Caco-2 (cell line): ENCODE data around the gene RFTN2. TPM values are rescaled to one million over a fixed set of nuclear protein-coding genes. Genes with fewer than 3 reads are reported as not detected.
"Not testable (repeated sequence)": the region's sequence is repeated elsewhere in the genome, so short reads cannot be mapped to it uniquely, and the experiment has no call there.

Experiments used
- BruUV-seq: library from RNA; stranded (reverse); fragments of 400-500 nt; replicated peaks from 2 replicates; lab custom pipeline; 2021; lab: Mats Ljungman, UMichigan
- CTCF ChIA-PET: fragments of 300-600 bp; sonication (Branson Sonifier 250); formaldehyde crosslinking; loops from one replicate; lab custom pipeline; 2022; ENCODE audit warnings: antibody characterized with exemption; lab: Charles Lee
- POLR2A ChIA-PET: fragments of 300-600 bp; sonication (Branson Sonifier 250); formaldehyde crosslinking; loops from one replicate; lab custom pipeline; 2022; ENCODE audit warnings: antibody characterized with exemption; lab: Charles Lee
- DNase-seq, 2 experiments: peaks; one replicate each; pipeline versions ENCODE4 v3.0.0 to v3.0.0-alpha.2; 2020 to 2022
- H3K27me3 ChIP-seq: replicated peaks from 2 replicates; pipeline ENCODE4 v1.6.0; 2011; ENCODE audit warnings: low read length; ENCODE audit not compliant: control insufficient read depth, insufficient read depth
- H3K36me3 ChIP-seq: 2 replicates; pipeline ENCODE4 v1.5.1; 2011; ENCODE audit warnings: low read length; ENCODE audit not compliant: control insufficient read depth, insufficient read depth
- H3K4me1 ChIP-seq: fragments of 250-450 bp; sonication (Bioruptor Pico); 2 replicates; pipeline ENCODE4 v1.5.1; 2020; ENCODE audit warnings: mild to moderate bottlenecking
- H3K4me3 ChIP-seq: 2 replicates; pipeline ENCODE4 v1.5.1; 2011; ENCODE audit warnings: low read depth, mild to moderate bottlenecking, control low read depth, low read length
- H3K9me3 ChIP-seq: fragments of 250-450 bp; sonication (Bioruptor Pico); 2 replicates; pipeline ENCODE4 v1.5.1; 2020; ENCODE audit warnings: mild to moderate bottlenecking, moderate library complexity
- H3K27ac Mint-ChIP-seq: one replicate; pipeline ENCODE4 v1.8.0; 2022; ENCODE audit warnings: mixed read lengths; ENCODE audit not compliant: unreplicated experiment
- H3K27me3 Mint-ChIP-seq: one replicate; pipeline ENCODE4 v1.8.0; 2022; ENCODE audit warnings: mixed read lengths; ENCODE audit not compliant: insufficient read depth, unreplicated experiment
- H3K36me3 Mint-ChIP-seq: one replicate; pipeline ENCODE4 v1.8.0; 2022; ENCODE audit warnings: mild to moderate bottlenecking, mixed read lengths; ENCODE audit not compliant: insufficient read depth, unreplicated experiment
- H3K4me1 Mint-ChIP-seq: one replicate; pipeline ENCODE4 v1.8.0; 2022; ENCODE audit warnings: low read depth, mixed read lengths; ENCODE audit not compliant: unreplicated experiment
- H3K4me3 Mint-ChIP-seq: one replicate; pipeline ENCODE4 v1.8.0; 2022; ENCODE audit warnings: mild to moderate bottlenecking, moderate library complexity, mixed read lengths; ENCODE audit not compliant: unreplicated experiment
- H3K9me3 Mint-ChIP-seq: one replicate; pipeline ENCODE4 v1.8.0; 2022; ENCODE audit warnings: mixed read lengths; ENCODE audit not compliant: unreplicated experiment
- intact Hi-C: fragments of 100-400 bp; cut with micrococcal nuclease; formaldehyde crosslinking; loops from one replicate; pipeline ENCODE4 v1.10.0; 2022; ENCODE audit not compliant: unreplicated experiment
- total RNA-seq: library from RNA; stranded (reverse); gene quantifications from 2 replicates; pipeline ENCODE4 v1.2.3, GENCODE V29; 2022
- TF ChIP-seq, protein P1 (sequence below), 2 experiments: fragments of 200-600 bp in 1 of 2; IDR thresholded peaks; 1 replicate in 1 of 2; 2 replicates in 1 of 2; pipeline versions ENCODE4 v1.5.1 to v1.8.0; 2011 to 2022; ENCODE audit warnings: antibody characterized with exemption in 1 of 2, control low read depth in 1 of 2, inconsistent platforms in 1 of 2, low read depth in 1 of 2, low read length in 1 of 2, mild to moderate bottlenecking in 1 of 2, moderate library complexity in 1 of 2; ENCODE audit not compliant: insufficient read depth in 1 of 2, severe bottlenecking in 1 of 2, unreplicated experiment in 1 of 2

RFTN2 gene
- total RNA-seq, 1 experiment from 2014 or later: 0.18 TPM

DNA sequence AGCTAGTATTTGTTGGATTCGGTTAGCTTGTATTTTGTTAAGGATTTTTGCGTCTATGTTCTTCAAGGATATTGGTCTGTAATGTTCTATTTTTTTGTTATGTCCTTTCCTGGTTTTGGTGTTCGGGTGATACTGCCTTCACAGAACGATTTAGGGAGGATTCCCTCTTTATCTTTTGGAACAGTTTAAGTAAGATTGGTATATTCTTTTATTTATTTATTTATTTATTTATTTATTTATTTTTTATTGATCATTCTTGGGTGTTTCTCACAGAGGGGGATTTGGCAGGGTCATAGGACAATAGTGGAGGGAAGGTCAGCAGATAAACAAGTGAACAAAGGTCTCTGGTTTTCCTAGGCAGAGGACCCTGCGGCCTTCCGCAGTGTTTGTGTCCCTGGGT, 19.8 kb upstream of the RFTN2 start:
- intact Hi-C loops: not testable (repeated sequence)

DNA sequence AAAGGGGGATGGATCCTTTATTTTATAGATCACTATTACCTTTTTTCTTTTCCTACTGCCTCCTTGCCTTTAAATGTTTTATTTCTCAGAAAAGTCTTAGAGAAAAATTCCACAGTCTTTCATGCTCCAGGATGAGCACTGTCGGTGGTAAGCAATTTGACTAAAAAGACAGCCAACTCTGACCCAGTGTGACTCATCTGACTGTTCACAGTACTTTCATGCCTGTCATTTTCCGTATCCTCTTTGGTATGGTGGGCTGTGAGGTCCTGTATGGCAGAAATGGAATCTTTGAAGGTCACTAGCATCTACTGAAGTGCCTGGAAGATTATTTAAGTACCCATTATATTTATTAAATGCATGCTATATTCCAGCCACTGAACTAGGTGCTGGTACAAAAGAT, 2.1 kb upstream of the RFTN2 start:
- no peak for DNase-seq
- Mint-ChIP-seq H3K27ac (no peak overlapping the region), H3K27me3 (peaks cover 2% of the 10 kb centered on the region), H3K4me1 (no peaks in the 10 kb centered on the region), H3K9me3 (no peaks in the 10 kb centered on the region), H3K4me3 (no peak overlapping the region), H3K36me3 (no peaks in the 10 kb centered on the region)
- POLR2A ChIA-PET: no interaction called here
- Histone ChIP-seq H3K9me3 (no peaks in the 10 kb centered on the region), H3K4me1 (no peaks in the 10 kb centered on the region), H3K4me3 (no peak overlapping the region), H3K27me3 (no peaks in the 10 kb centered on the region), H3K36me3 (no peaks in the 10 kb centered on the region)
- TF ChIP-seq, protein P1, sequence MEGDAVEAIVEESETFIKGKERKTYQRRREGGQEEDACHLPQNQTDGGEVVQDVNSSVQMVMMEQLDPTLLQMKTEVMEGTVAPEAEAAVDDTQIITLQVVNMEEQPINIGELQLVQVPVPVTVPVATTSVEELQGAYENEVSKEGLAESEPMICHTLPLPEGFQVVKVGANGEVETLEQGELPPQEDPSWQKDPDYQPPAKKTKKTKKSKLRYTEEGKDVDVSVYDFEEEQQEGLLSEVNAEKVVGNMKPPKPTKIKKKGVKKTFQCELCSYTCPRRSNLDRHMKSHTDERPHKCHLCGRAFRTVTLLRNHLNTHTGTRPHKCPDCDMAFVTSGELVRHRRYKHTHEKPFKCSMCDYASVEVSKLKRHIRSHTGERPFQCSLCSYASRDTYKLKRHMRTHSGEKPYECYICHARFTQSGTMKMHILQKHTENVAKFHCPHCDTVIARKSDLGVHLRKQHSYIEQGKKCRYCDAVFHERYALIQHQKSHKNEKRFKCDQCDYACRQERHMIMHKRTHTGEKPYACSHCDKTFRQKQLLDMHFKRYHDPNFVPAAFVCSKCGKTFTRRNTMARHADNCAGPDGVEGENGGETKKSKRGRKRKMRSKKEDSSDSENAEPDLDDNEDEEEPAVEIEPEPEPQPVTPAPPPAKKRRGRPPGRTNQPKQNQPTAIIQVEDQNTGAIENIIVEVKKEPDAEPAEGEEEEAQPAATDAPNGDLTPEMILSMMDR (IDR thresholded peaks at IDR 0.05; ENCODE audit: insufficient read depth in 1 of 2, low read depth in 1 of 2, low read length in 1 of 2, severe bottlenecking in 1 of 2, unreplicated experiment in 1 of 2): no peak
- CTCF ChIA-PET: no interaction called here
- intact Hi-C loops: no loop called here
- BruUV-seq: no TSS peak

More for the DNA sequence above, 19.8 kb upstream of the RFTN2 start:
- BruUV-seq, H3K27me3 Mint-ChIP-seq, H3K4me3 Mint-ChIP-seq, H3K9me3 ChIP-seq, H3K4me1 Mint-ChIP-seq, DNase-seq, POLR2A ChIA-PET, H3K9me3 Mint-ChIP-seq, H3K36me3 Mint-ChIP-seq, H3K27me3 ChIP-seq, H3K4me1 ChIP-seq, CTCF ChIA-PET, H3K27ac Mint-ChIP-seq, H3K4me3 ChIP-seq, H3K36me3 ChIP-seq: not testable (repeated sequence)

DNA sequence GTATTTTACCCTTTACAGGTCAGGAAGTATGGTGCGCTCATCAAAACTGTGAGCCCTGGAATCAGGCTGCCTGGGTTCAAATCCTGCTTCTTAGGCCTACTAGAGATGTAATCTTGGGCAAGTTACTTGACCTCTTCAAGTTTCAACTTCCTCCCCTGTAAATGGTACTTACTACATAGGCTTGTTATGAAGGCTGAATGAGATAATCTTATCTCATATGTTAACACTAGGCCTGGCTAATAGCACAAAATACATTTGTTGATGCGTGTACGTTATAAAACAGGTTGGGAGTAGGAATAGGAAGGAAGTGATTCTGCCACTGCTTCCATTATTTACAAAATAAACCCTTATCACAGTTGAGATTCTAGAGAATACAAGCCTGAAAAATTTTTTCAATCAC, 1.7 kb upstream of the RFTN2 start:
- Histone ChIP-seq H3K4me3 (no peak overlapping the region), H3K36me3 (no peaks in the 10 kb centered on the region), H3K9me3 (no peaks in the 10 kb centered on the region), H3K27me3 (no peaks in the 10 kb centered on the region), H3K4me1 (no peaks in the 10 kb centered on the region)
- Mint-ChIP-seq H3K9me3 (no peaks in the 10 kb centered on the region), H3K27ac (no peak overlapping the region), H3K27me3 (peaks cover 2% of the 10 kb centered on the region), H3K36me3 (no peaks in the 10 kb centered on the region), H3K4me1 (no peaks in the 10 kb centered on the region), H3K4me3 (no peak overlapping the region)
- TF ChIP-seq, protein P1 (IDR thresholded peaks at IDR 0.05; ENCODE audit: insufficient read depth in 1 of 2, low read depth in 1 of 2, low read length in 1 of 2, severe bottlenecking in 1 of 2, unreplicated experiment in 1 of 2): no peak
- intact Hi-C loops: no loop called here
- ChIA-PET CTCF (no interaction called here), POLR2A (no interaction called here)
- DNase-seq: no peak
- no TSS peak for BruUV-seq

DNA sequence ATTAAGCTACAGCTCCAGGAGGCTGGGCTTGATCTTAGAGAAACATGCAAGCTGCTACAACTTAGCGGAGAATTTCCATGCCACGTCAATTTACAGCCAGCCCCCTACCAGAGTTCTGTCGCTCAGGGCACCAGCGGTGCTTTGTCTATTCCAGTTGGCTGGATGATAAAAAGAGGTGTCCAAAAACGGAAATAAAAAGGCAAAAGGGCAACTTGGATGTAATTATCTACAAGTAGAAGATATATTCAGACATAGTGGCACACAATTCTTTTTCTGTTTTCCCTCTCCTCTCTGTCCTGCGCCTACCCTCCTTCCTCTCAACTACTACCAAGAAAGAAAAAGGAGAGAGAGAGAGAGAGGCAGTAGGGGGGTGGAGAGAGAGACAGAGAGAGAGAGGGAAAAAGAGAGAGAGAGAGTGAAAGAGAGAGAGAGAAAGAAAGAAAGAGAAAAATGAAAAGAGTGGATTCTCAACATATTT, 363 bp upstream of the RFTN2 start:
- H3K36me3 Mint-ChIP-seq: no peaks in the 10 kb centered on the region
- Histone ChIP-seq H3K4me1 (no peaks in the 10 kb centered on the region), H3K9me3 (no peaks in the 10 kb centered on the region), H3K36me3 (no peaks in the 10 kb centered on the region), H3K27me3 (no peaks in the 10 kb centered on the region), H3K4me3 (no peak overlapping the region)
- no peaks in the 10 kb centered on the region for H3K9me3 Mint-ChIP-seq
- no peaks in the 10 kb centered on the region for H3K4me1 Mint-ChIP-seq
- peaks cover 2% of the 10 kb centered on the region for H3K27me3 Mint-ChIP-seq
- H3K27ac Mint-ChIP-seq: no peak overlapping the region
- TF ChIP-seq, protein P1 (IDR thresholded peaks at IDR 0.05; ENCODE audit: insufficient read depth in 1 of 2, low read depth in 1 of 2, low read length in 1 of 2, severe bottlenecking in 1 of 2, unreplicated experiment in 1 of 2): no peak
- intact Hi-C loops: no loop called here
- no peak for DNase-seq
- no TSS peak for BruUV-seq
- POLR2A ChIA-PET: no interaction called here
- CTCF ChIA-PET: no interaction called here
- no peak overlapping the region for H3K4me3 Mint-ChIP-seq
